Keratinocyte (primary cell): ENCODE data around the gene KRTAP12-3. TPM values are rescaled to one million over a fixed set of nuclear protein-coding genes. Genes with fewer than 3 reads are reported as not detected.

Experiments used
- DNase-seq: peaks from one replicate; pipeline ENCODE4 v3.0.0-alpha.2; 2011; ENCODE audit warnings: low read depth, missing footprints, low spot score
- FAIRE-seq: peaks from 2 replicates; lab custom pipeline; 2011; peaks lifted over from hg19 to GRCh38; lab: Jason Lieb, UNC
- H2AFZ ChIP-seq: 2 replicates; pipeline ENCODE4 v1.6.0; 2012; ENCODE audit warnings: low read length, control low read depth, inconsistent platforms; ENCODE audit not compliant: control insufficient read depth
- H3K27ac ChIP-seq: 2 replicates; pipeline ENCODE4 v1.5.1; 2011; ENCODE audit warnings: low read length; ENCODE audit not compliant: control insufficient read depth, insufficient read depth
- H3K27me3 ChIP-seq: 3 replicates; pipeline ENCODE4 v1.6.0; 2011; ENCODE audit warnings: low read length; ENCODE audit not compliant: control insufficient read depth, insufficient read depth; ENCODE audit errors: extremely low read depth
- H3K36me3 ChIP-seq, 2 experiments: 2 replicates in 1 of 2; 3 replicates in 1 of 2; pipeline ENCODE4 v1.5.1; 2011; ENCODE audit warnings: low read length in 2 of 2, mild to moderate bottlenecking in 1 of 2; ENCODE audit not compliant: control insufficient read depth in 2 of 2, insufficient read depth in 2 of 2; ENCODE audit errors: extremely low read depth in 1 of 2
- H3K4me1 ChIP-seq: 3 replicates; pipeline ENCODE4 v1.5.1; 2011; ENCODE audit warnings: low read length; ENCODE audit not compliant: control insufficient read depth, insufficient read depth; ENCODE audit errors: extremely low read depth
- H3K4me2 ChIP-seq: 3 replicates; pipeline ENCODE4 v1.6.0; 2011; ENCODE audit warnings: low read depth, low read length; ENCODE audit not compliant: control insufficient read depth, insufficient read depth; ENCODE audit errors: extremely low read depth
- H3K4me3 ChIP-seq, 3 experiments: fragments of 200-600 bp in 1 of 3; sonication (generic) in 1 of 3; 2 replicates in 2 of 3; 3 replicates in 1 of 3; pipeline ENCODE4 v1.5.1; 2011 to 2016; ENCODE audit warnings: low read length in 3 of 3, mild to moderate bottlenecking in 3 of 3, control low read depth in 2 of 3, inconsistent platforms in 1 of 3, low read depth in 1 of 3, mixed read lengths in 1 of 3, mixed run types in 1 of 3, moderate library complexity in 1 of 3; ENCODE audit not compliant: control insufficient read depth in 2 of 3, insufficient read depth in 2 of 3; ENCODE audit errors: extremely low read depth in 1 of 3
- H3K79me2 ChIP-seq: 2 replicates; pipeline ENCODE4 v1.6.0; 2012; ENCODE audit warnings: low read length; ENCODE audit not compliant: control insufficient read depth, insufficient read depth
- H3K9ac ChIP-seq: 3 replicates; pipeline ENCODE4 v1.6.0; 2011; ENCODE audit warnings: low read length; ENCODE audit not compliant: control insufficient read depth, insufficient read depth; ENCODE audit errors: extremely low read depth
- H3K9me1 ChIP-seq: 3 replicates; pipeline ENCODE4 v1.6.0; 2011; ENCODE audit warnings: low read length; ENCODE audit not compliant: control insufficient read depth, insufficient read depth; ENCODE audit errors: extremely low read depth
- H3K9me3 ChIP-seq: 2 replicates; pipeline ENCODE4 v1.5.1; 2012; ENCODE audit warnings: low read depth, low read length; ENCODE audit not compliant: control insufficient read depth
- H4K20me1 ChIP-seq: 3 replicates; pipeline ENCODE4 v1.6.0; 2011; ENCODE audit warnings: low read length; ENCODE audit not compliant: control insufficient read depth, insufficient read depth; ENCODE audit errors: extremely low read depth
- CTCF ChIP-seq, 3 experiments: IDR thresholded peaks in 1 of 3; conservative IDR thresholded peaks in 1 of 3; optimal IDR thresholded peaks in 1 of 3; 2 replicates in 2 of 3; 3 replicates in 1 of 3; pipeline versions ENCODE3 to v1.5.1; 2011; ENCODE audit warnings: low read length in 3 of 3, mild to moderate bottlenecking in 3 of 3, moderate library complexity in 2 of 3, control low read depth in 1 of 3, inconsistent platforms in 1 of 3; ENCODE audit not compliant: insufficient read depth in 2 of 3; ENCODE audit errors: extremely low read depth in 1 of 3
- EZH2 ChIP-seq: IDR thresholded peaks from one replicate; pipeline ENCODE4 v1.6.1; 2012; ENCODE audit warnings: inconsistent platforms, mild to moderate bottlenecking, low read length, moderate library complexity
- dilution Hi-C: fragments of 300-500 bp; cut with MboI; formaldehyde crosslinking; loops from one replicate; pipeline ENCODE4 v1.7.0; 2020; ENCODE audit warnings: low sequenced_read_pairs; ENCODE audit not compliant: extremely low pct_ligation_motif_present
- polyA plus RNA-seq, 5 experiments: library from polyadenylated mRNA; depleted of rRNA in 3 of 5; stranded (reverse) in 3 of 5; stranded (forward) in 1 of 5; unstranded in 1 of 5; fragments of >200 nt; gene quantifications; 1 replicate in 1 of 5; 2 replicates in 3 of 5; 3 replicates in 1 of 5; pipeline versions ENCODE4 v1.2.1 to v1.2.3, GENCODE V29; 2011 to 2012; ENCODE audit warnings: missing spikeins in 2 of 5, low read depth in 1 of 5, low replicate concordance in 1 of 5

KRTAP12-3 gene
- polyA plus RNA-seq, 1 donor (not counting 4 experiments of a cell fraction or from before 2014, with no cell fraction given): not detected

GRCh38 chr21:44681861-44682579, 24.3 kb downstream of the KRTAP12-3 start, which contains the start of gene KRTAP12-1:
KRTAP12-1 (minus strand) TSS chr21:44682163; CDS start chr21:44682123, 40 bp downstream.
- dilution Hi-C loops: no loop called here
- Histone ChIP-seq H3K9me1 (no peaks in the 10 kb centered on the region), H3K9ac (no peak within 1 kb of the TSS), H3K4me3 (no peak within 1 kb of the TSS), H3K27ac (no peak within 1 kb of the TSS), H3K79me2 (no peaks in the 10 kb centered on the region), H3K4me2 (no peak within 1 kb of the TSS), H3K27me3 (no peaks in the 10 kb centered on the region), H3K36me3 (no peaks in the 10 kb centered on the region), H2AFZ (no peak within 1 kb of the TSS), H4K20me1 (no peaks in the 10 kb centered on the region), H3K4me1 (no peaks in the 10 kb centered on the region), H3K9me3 (no peaks in the 10 kb centered on the region)
- TF ChIP-seq CTCF (optimal IDR thresholded peaks at IDR 0.05 in 1 of 3, IDR thresholded peaks at IDR 0.05 in 1 of 3, conservative IDR thresholded peaks at IDR 0.05 in 1 of 3; ENCODE audit: extremely low read depth in 1 of 3, insufficient read depth in 2 of 3, low read length in 3 of 3): no peak
- no peak for TF ChIP-seq EZH2
- DNase-seq (no peak), FAIRE-seq (no peak)

- Histone ChIP-seq H3K36me3 (no peaks in the 10 kb centered on the region), H3K79me2 (no peaks in the 10 kb centered on the region), H3K4me2 (no peak overlapping the region), H3K27ac (no peak overlapping the region), H4K20me1 (no peaks in the 10 kb centered on the region), H3K9me3 (no peaks in the 10 kb centered on the region), H3K27me3 (no peaks in the 10 kb centered on the region), H3K4me3 (no peak overlapping the region), H3K4me1 (no peaks in the 10 kb centered on the region), H2AFZ (no peak overlapping the region), H3K9me1 (no peaks in the 10 kb centered on the region), H3K9ac (no peak overlapping the region)
- no peak for DNase-seq
- TF ChIP-seq EZH2 (no peak), CTCF (optimal IDR thresholded peaks at IDR 0.05 in 1 of 3, IDR thresholded peaks at IDR 0.05 in 1 of 3, conservative IDR thresholded peaks at IDR 0.05 in 1 of 3; ENCODE audit: extremely low read depth in 1 of 3, insufficient read depth in 2 of 3, low read length in 3 of 3) (no peak)
- no peak for FAIRE-seq
- dilution Hi-C loops: no loop called here
Observed at GRCh38 chr21:44682580-44683151, 24.9 kb downstream of the KRTAP12-3 start.
